GM12892 (cell line): ENCODE results near the gene PAPOLG.

ENCODE experiments used
- POLR2A ChIP-seq: IDR thresholded peaks from 2 replicates; pipeline ENCODE4 v1.6.1; 2011; ENCODE audit warnings: low read depth, low read length, control low read depth
- TAF1 ChIP-seq: IDR thresholded peaks from 2 replicates; pipeline ENCODE4 v1.6.1; 2011; ENCODE audit warnings: low read depth, mild to moderate bottlenecking, control low read depth, low read length, borderline replicate concordance

GRCh38 chr2:60826111-60826510 is 70.0 kb downstream of the PAPOLG start:
- no peak for TF ChIP-seq POLR2A
- TF ChIP-seq TAF1, result no peak
